Endothelial cell of umbilical vein (primary cell): ENCODE measurements around the gene NCOA7. TPM values are rescaled to one million over a fixed set of nuclear protein-coding genes. Genes with fewer than 3 reads are reported as not detected.

Experiments used
- BruUV-seq: library from RNA; stranded (reverse); fragments of 400-500 nt; replicated peaks from 2 replicates; lab custom pipeline; 2021; lab: Mats Ljungman, UMichigan
- CTCF ChIA-PET: fragments of 300-600, 350-600 bp; sonication (Branson Sonifier 250); formaldehyde crosslinking; loops from one replicate; lab custom pipeline; 2021; ENCODE audit warnings: antibody characterized with exemption, inconsistent platforms; lab: Charles Lee
- POLR2A ChIA-PET: fragments of 300-600, 350-600 bp; sonication (Branson Sonifier 250); formaldehyde crosslinking; loops from one replicate; lab custom pipeline; 2021; ENCODE audit warnings: antibody characterized with exemption, inconsistent platforms; lab: Charles Lee
- DNase-seq: peaks from one replicate; pipeline ENCODE4 v3.0.0-alpha.2; 2011; ENCODE audit warnings: low read depth, low spot score
- FAIRE-seq: peaks from 2 replicates; lab custom pipeline; 2011; peaks lifted over from hg19 to GRCh38; lab: Jason Lieb, UNC
- H2AFZ ChIP-seq: 2 replicates; pipeline ENCODE4 v1.6.0; 2012; ENCODE audit warnings: low read depth, low read length, control low read depth, inconsistent platforms
- H3K27ac ChIP-seq: 2 replicates; pipeline ENCODE4 v1.5.1; 2011; ENCODE audit warnings: low read depth, mild to moderate bottlenecking, control low read depth, low read length, moderate library complexity; ENCODE audit not compliant: insufficient read depth
- H3K27me3 ChIP-seq, 2 experiments: 2 replicates each; pipeline versions ENCODE4 v1.6.0 to v1.6.1; 2011; ENCODE audit warnings: low read length in 2 of 2, mixed read lengths in 1 of 2; ENCODE audit not compliant: control insufficient read depth in 2 of 2, insufficient read depth in 2 of 2
- H3K36me3 ChIP-seq, 2 experiments: 2 replicates in 1 of 2; 3 replicates in 1 of 2; pipeline ENCODE4 v1.5.1; 2011; ENCODE audit warnings: low read length in 2 of 2, mild to moderate bottlenecking in 1 of 2, moderate library complexity in 1 of 2; ENCODE audit not compliant: control insufficient read depth in 2 of 2, insufficient read depth in 2 of 2; ENCODE audit errors: extremely low read depth in 1 of 2
- H3K4me1 ChIP-seq: 3 replicates; pipeline ENCODE4 v1.5.1; 2011; ENCODE audit warnings: mild to moderate bottlenecking, low read length; ENCODE audit not compliant: control insufficient read depth, insufficient read depth; ENCODE audit errors: extremely low read depth
- H3K4me2 ChIP-seq: 2 replicates; pipeline ENCODE4 v1.6.1; 2011; ENCODE audit warnings: low read length, control low read depth, mixed read lengths; ENCODE audit not compliant: insufficient read depth
- H3K4me3 ChIP-seq, 3 experiments: fragments of 200-600 bp in 1 of 3; sonication (generic), shearing (Covaris generic) in 1 of 3; replicated peaks in 1 of 3; 2 replicates each; pipeline ENCODE4 v1.5.1; 2011 to 2016; ENCODE audit warnings: control low read depth in 3 of 3, low read length in 3 of 3, mild to moderate bottlenecking in 2 of 3, inconsistent platforms in 1 of 3, low read depth in 1 of 3, moderate library complexity in 1 of 3; ENCODE audit not compliant: insufficient read depth in 1 of 3
- H3K79me2 ChIP-seq: 2 replicates; pipeline ENCODE4 v1.6.0; 2012; ENCODE audit warnings: low read length, inconsistent platforms; ENCODE audit not compliant: control insufficient read depth, insufficient read depth
- H3K9ac ChIP-seq: replicated peaks from 2 replicates; pipeline ENCODE3; 2011; ENCODE audit warnings: low read length, control low read depth; ENCODE audit not compliant: insufficient read depth; ENCODE audit errors: extremely low read depth
- H3K9me1 ChIP-seq: replicated peaks from 3 replicates; pipeline ENCODE4 v1.6.0; 2011; ENCODE audit warnings: mild to moderate bottlenecking, low read length; ENCODE audit not compliant: control insufficient read depth, insufficient read depth; ENCODE audit errors: extremely low read depth
- H3K9me3 ChIP-seq: replicated peaks from 2 replicates; pipeline ENCODE4 v1.5.1; 2012; ENCODE audit warnings: low read length, inconsistent platforms; ENCODE audit not compliant: control insufficient read depth, insufficient read depth
- H4K20me1 ChIP-seq: replicated peaks from 2 replicates; pipeline ENCODE3; 2011; ENCODE audit warnings: mild to moderate bottlenecking, low read length; ENCODE audit not compliant: control insufficient read depth, insufficient read depth; ENCODE audit errors: extremely low read depth
- GATA2 ChIP-seq: IDR thresholded peaks from 2 replicates; pipeline ENCODE4 v1.7.0; 2011; ENCODE audit warnings: low read depth, mild to moderate bottlenecking, moderate library complexity, mixed read lengths, low read length; ENCODE audit not compliant: insufficient read length, insufficient read depth
- JUN ChIP-seq: IDR thresholded peaks from 2 replicates; pipeline ENCODE4 v1.6.1; 2011; ENCODE audit warnings: borderline replicate concordance, low read depth; ENCODE audit not compliant: insufficient read length, insufficient read depth
- MYC ChIP-seq: IDR thresholded peaks from one replicate; pipeline ENCODE4 v1.6.1; 2011; ENCODE audit warnings: mild to moderate bottlenecking, low read depth, low read length
- POLR2AphosphoS5 ChIP-seq: IDR thresholded peaks from 2 replicates; pipeline ENCODE4 v1.6.1; 2012; ENCODE audit warnings: low read depth, mild to moderate bottlenecking, control low read depth, low read length, moderate library complexity; ENCODE audit not compliant: insufficient read depth
- dilution Hi-C: fragments of 300-500 bp; cut with MboI; formaldehyde crosslinking; loops from one replicate; pipeline ENCODE4 v1.15.0; 2019; ENCODE audit warnings: low sequenced_read_pairs; ENCODE audit not compliant: extremely low pct_ligation_motif_present
- intact Hi-C: fragments of 100-400 bp; cut with micrococcal nuclease; formaldehyde crosslinking; loops from one replicate; pipeline ENCODE4 v1.10.0; 2022
- polyA plus RNA-seq, 4 experiments: library from polyadenylated mRNA; depleted of rRNA in 3 of 4; stranded (reverse) in 3 of 4; unstranded in 1 of 4; fragments of >200 nt; gene quantifications; 2 replicates each; pipeline versions ENCODE4 v1.2.1 to v1.2.3, GENCODE V29; 2011 to 2012; ENCODE audit warnings: missing spikeins in 1 of 4
- total RNA-seq: library from RNA; stranded (reverse); gene quantifications from 2 replicates; pipeline ENCODE4 v1.2.3, GENCODE V29; 2021

NCOA7 gene
- total and polyA plus RNA-seq, 2 donors (not counting 3 experiments of a cell fraction or from before 2014, with no cell fraction given) = 27.7 to 71.2 TPM

DNA sequence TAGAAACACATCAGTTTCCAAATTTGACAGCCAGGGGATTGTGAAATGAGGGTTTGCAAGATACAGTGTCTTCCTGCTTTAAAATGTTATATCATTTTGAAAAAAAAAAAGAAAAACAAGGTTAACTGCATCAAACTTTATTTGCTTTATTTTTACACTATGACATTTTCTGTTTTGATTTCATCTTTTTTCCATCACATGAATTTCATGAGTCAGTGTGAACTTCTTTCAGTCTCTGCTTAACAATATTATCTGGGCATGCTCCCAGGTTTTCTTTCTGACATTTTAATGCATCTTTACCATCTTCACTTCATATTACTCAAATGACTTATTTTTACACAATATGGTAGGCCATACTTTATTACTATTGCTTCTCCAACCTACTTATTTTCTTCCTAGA is 1.9 kb downstream of the NCOA7 start:
- no peaks in the 10 kb centered on the region for H3K9me1 ChIP-seq
- H3K36me3 ChIP-seq = no peaks in the 10 kb centered on the region
- ChIA-PET POLR2A (no interaction called here), CTCF (interaction anchor here (1.0 to 11.1 kb wide), 9 partner anchors 9 to 181 kb away, joined by 3 to 138 read pairs (median 38); partner anchors contain the start of gene HINT3)
- H3K9ac ChIP-seq = peak overlapping the region; percentile 84
- no peaks in the 10 kb centered on the region for H3K27me3 ChIP-seq
- H2AFZ ChIP-seq = no peak overlapping the region
- no peaks in the 10 kb centered on the region for H4K20me1 ChIP-seq
- peak overlapping the region; percentile 81 for H3K27ac ChIP-seq
- no TSS peak for BruUV-seq
- FAIRE-seq (no peak), DNase-seq (peak; percentile 86)
- no peaks in the 10 kb centered on the region for H3K9me3 ChIP-seq
- peak overlapping the region; percentile 98 for H3K4me2 ChIP-seq
- TF ChIP-seq MYC (no peak), JUN (peak; percentile 46)
- peaks cover 43% of the 10 kb centered on the region for H3K4me1 ChIP-seq
- dilution Hi-C loops (no loop called here), intact Hi-C loops (loop anchor here (5.0 kb wide), 3 partner anchors 45 to 115 kb away; no protein-coding TSS in a partner anchor)
- peaks cover 53% of the 10 kb centered on the region for H3K79me2 ChIP-seq
- H3K4me3 ChIP-seq = peak overlapping the region in 2 of 3 experiments; percentile 87 to 96

DNA sequence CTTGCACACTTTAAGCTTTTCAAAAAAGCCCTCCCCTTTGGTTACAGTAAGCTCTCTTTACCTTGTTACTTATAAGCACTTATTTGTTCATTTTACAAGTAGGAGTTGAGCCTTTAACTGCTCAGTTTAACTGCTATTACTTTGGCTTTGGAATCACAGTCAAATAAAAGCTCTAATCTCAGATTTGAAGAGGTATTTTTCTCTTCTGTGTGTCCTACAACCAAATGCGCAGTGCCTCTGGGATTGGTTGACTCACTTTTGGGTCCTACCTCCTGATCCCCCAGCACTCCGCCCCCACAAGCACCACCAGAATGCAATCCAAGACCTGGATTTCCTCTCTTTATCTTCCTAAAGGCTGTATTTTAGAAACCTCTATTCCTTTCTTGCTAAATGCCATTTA is 2.5 kb downstream of the NCOA7 start:
- dilution Hi-C loops = no loop called here
- ChIA-PET POLR2A (no interaction called here), CTCF (interaction anchor here (1.0 to 11.1 kb wide), 7 partner anchors 17 to 181 kb away, joined by 3 to 138 read pairs (median 47); partner anchors contain the start of gene HINT3)
- H3K79me2 ChIP-seq = peaks cover 57% of the 10 kb centered on the region
- TSS peak; percentile 19 for BruUV-seq
- peak overlapping the region; percentile 81 for H3K27ac ChIP-seq
- H3K9me3 ChIP-seq = no peaks in the 10 kb centered on the region
- FAIRE-seq = no peak
- no peaks in the 10 kb centered on the region for H3K36me3 ChIP-seq
- DNase-seq = peak; percentile 72
- H3K9ac ChIP-seq = peak overlapping the region; percentile 84
- peaks cover 43% of the 10 kb centered on the region for H3K4me1 ChIP-seq
- no peaks in the 10 kb centered on the region for H4K20me1 ChIP-seq
- H3K4me3 ChIP-seq = peak overlapping the region in 2 of 3 experiments; percentile 4 to 96
- intact Hi-C loops = loop anchor here (5.0 kb wide), 3 partner anchors 44 to 114 kb away; no protein-coding TSS in a partner anchor
- TF ChIP-seq POLR2AphosphoS5 (no peak), GATA2 (no peak)
- no peak overlapping the region for H2AFZ ChIP-seq
- H3K27me3 ChIP-seq = no peaks in the 10 kb centered on the region
- peak overlapping the region; percentile 98 for H3K4me2 ChIP-seq
- no peaks in the 10 kb centered on the region for H3K9me1 ChIP-seq
